ENCODE data around the gene ATXN7.

Gene ATXN7

DNA sequence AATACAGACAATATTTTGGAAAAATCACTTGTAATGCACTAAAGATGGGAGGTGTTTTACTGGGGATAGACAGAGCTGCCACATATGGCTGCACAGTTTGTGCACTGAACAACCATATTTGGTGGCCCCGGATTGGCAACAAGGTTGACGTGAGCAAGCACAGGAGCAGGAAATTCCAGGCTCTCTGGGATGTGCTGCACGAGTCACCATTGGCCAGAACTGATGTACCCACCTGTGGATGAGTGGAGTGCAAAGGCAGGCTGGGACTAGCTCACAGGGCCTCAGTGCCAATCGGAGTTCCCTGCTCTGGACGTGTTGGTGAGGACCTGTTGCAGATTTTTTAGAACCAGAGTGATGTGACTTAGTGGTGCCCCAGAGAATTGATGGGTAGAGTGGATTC lies 90.5 kb downstream of the ATXN7 start:
- TF ChIP-seq, protein P1, sequence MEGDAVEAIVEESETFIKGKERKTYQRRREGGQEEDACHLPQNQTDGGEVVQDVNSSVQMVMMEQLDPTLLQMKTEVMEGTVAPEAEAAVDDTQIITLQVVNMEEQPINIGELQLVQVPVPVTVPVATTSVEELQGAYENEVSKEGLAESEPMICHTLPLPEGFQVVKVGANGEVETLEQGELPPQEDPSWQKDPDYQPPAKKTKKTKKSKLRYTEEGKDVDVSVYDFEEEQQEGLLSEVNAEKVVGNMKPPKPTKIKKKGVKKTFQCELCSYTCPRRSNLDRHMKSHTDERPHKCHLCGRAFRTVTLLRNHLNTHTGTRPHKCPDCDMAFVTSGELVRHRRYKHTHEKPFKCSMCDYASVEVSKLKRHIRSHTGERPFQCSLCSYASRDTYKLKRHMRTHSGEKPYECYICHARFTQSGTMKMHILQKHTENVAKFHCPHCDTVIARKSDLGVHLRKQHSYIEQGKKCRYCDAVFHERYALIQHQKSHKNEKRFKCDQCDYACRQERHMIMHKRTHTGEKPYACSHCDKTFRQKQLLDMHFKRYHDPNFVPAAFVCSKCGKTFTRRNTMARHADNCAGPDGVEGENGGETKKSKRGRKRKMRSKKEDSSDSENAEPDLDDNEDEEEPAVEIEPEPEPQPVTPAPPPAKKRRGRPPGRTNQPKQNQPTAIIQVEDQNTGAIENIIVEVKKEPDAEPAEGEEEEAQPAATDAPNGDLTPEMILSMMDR (conservative IDR thresholded peaks at IDR 0.05; ENCODE audit: low read length) = no peak
- DNase-seq (ENCODE audit: low read depth) = no peak
- H3K4me3 ChIP-seq (ENCODE audit: low read length) = no peak overlapping the region

DNA sequence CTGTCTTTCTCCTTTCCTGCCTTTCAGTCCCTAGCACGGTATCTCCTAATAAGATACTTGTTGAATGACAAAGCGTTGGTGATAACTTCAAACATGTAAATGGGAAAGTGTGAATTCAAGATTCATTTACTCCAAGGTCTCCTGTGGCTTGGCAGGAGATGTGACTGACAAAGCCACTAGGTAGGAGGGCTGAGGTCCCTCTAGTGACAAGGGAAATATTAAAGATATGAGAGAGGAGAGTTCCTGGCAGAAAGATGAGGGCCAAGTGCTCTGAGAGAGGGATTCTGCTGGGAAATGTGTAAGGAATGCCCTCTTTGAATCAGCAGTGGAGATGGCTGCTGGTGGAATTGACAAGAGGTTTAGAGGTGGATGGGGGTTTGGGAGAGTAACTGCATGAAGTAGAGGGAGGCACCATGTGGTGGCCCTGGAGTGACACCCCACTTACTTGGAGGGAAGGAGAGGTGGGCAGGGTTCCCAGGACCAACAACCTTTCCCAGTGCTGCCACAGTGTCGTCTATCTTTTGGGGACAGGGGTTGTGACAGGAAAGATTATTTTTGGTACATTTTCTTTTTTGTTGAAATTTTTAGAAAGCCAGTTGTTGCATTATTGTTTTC lies 91.5 kb downstream of the ATXN7 start:
- TF ChIP-seq, protein P1 (conservative IDR thresholded peaks at IDR 0.05; ENCODE audit: low read length) = no peak
- no peak overlapping the region for H3K4me3 ChIP-seq (ENCODE audit: low read length)
- no peak for DNase-seq (ENCODE audit: low read depth)

DNA sequence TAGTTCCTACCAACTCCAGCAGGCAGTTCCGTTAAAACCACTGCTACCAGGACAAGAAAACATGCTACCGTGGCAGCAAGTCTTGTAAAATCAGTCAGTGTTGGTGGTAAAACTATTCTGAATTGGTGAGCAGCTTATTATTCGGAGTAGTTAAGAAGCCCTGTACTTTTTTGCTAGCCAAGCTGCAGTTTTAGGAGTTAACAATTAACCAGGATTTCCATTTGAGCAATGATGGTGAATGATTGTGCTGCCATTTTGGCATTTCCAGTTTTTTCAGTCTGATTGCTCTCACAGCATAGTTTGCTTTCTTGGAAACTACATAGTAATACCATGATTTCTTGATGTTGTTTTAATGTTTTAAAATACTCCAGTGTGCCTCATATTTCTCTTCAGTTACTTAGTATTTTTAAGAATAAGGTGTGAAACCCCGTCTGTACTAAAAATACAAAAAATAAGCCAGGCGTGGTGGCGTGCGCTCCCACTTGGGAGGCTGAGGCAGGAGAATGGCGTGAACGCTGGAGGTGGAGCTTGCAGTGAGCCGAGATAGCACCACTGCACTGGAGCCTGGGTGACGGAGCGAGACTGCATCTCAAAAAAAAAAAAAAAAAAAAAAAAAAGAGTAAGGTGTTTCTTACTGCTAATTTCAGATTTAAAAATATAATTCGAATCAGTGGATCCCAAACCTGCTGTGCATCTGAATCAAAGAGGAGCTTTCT lies 92.3 kb downstream of the ATXN7 start:
- DNase-seq (ENCODE audit: low read depth) = no peak
- TF ChIP-seq, protein P1 (conservative IDR thresholded peaks at IDR 0.05; ENCODE audit: low read length) = no peak
- H3K4me3 ChIP-seq (ENCODE audit: low read length) = no peak overlapping the region

DNA sequence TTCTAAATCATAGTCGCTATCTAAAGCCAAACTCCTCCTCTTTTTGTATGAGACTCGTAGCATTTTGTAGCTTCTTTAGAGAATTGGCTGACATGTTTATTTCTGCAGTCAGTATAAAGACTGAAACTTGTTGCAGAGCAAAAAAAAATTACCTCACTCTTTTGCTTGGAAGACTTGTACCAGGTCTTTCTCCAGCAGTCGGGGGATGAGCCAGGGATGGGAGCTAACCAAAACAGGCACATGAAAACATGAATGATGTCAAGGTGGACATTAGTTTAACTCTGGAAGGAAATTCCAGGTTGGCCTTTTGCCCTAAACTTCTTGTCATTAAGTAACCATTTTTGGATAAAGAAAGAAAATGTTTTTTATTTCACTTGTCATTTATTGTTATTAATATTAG lies 95.5 kb downstream of the ATXN7 start:
- no peak for DNase-seq (ENCODE audit: low read depth)
- TF ChIP-seq, protein P1 (conservative IDR thresholded peaks at IDR 0.05; ENCODE audit: low read length) = no peak
- H3K4me3 ChIP-seq (ENCODE audit: low read length) = no peak overlapping the region

DNA sequence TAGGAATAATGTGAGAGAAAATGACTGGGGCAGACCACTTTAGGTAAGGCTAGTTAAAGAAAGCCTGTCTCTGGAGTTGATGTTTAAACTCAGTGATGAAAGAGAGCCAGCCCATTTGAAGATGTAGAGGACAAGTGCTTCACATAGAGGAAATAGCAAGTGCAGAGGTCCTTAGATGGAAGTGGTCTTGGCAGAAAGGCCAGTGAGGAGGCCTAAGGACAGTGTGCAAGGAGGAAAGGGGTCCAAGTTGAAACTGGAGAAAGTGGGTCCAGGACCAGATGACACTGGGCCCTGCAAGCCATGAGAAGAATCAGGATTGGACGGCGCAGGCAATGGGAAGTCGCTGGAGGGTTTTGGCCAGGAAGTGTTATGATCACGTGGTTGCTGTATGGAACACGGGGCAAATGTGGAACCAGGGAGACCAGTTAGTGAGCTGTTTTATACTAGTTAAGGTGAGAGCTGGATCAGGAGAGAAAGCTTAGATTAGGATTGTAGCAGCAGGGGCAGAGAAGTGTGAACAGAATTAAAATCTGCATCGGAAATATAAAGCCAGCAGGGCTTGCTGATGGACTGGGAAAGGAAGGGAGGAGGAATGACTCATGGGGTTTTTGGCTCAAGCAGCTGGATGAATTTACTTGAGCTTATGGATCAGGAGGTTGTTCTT lies 96.5 kb downstream of the ATXN7 start:
- H3K4me3 ChIP-seq (ENCODE audit: low read length) = peak overlapping the region; percentile 39
- peak; percentile 70 for DNase-seq (ENCODE audit: low read depth)

DNA sequence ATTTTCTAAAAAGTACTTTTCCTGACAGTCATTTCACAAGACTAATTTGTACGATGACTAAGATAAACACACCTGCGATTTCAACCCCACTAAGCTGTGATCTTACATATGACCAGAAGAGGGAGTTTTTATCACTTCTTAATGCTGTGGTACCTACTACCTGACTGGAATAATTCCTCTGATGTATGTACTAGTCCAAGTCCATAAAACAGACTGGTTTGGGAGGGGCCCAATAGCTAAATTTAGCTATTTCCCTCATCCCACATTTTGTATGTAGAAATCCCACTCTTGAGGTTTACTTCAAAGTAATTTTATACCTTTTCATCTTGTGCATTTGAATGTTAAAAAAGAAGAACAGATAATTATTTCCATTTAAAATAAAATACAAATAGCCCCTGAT lies 98.2 kb downstream of the ATXN7 start:
- no peak for DNase-seq (ENCODE audit: low read depth)
- no peak overlapping the region for H3K4me3 ChIP-seq (ENCODE audit: low read length)
- TF ChIP-seq, protein P1 (conservative IDR thresholded peaks at IDR 0.05; ENCODE audit: low read length) = peak; percentile 69

More for the DNA sequence above, 96.5 kb downstream of the ATXN7 start:
- TF ChIP-seq, protein P1 (conservative IDR thresholded peaks at IDR 0.05; ENCODE audit: low read length) = no peak; the same call in 1 of the 2 replicates

Measured in AG10803 (cell line).